Measurements from ENCODE around the gene FPGS.
A peak's percentile ranks its signal among the peaks of the same experiment; 100 is the strongest.
"Not testable (repeated sequence)": the region's sequence is repeated elsewhere in the genome, so short reads cannot be mapped to it uniquely, and the experiment has no call there.

Gene FPGS

DNA sequence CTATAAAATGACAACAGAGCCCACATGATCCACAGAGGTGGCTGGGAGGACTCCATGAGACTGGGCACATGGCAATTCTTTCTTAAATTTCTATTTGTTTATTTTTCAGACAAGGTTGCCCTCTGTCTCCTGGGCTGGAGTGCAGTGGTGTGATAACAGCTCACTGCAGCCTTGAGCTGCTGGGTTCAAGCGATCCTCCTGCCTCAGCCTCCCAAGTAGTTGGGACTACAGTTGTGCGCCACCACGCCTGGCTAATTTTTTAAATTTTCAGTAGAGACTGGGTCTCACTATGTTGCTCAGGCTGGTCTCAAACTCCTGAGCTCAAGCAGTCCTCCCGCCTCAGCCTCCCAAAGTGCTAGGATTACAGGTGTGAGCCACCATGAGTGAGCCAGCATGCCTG is 42.9 kb downstream of the FPGS start:
- not testable (repeated sequence) for DNase-seq

DNA sequence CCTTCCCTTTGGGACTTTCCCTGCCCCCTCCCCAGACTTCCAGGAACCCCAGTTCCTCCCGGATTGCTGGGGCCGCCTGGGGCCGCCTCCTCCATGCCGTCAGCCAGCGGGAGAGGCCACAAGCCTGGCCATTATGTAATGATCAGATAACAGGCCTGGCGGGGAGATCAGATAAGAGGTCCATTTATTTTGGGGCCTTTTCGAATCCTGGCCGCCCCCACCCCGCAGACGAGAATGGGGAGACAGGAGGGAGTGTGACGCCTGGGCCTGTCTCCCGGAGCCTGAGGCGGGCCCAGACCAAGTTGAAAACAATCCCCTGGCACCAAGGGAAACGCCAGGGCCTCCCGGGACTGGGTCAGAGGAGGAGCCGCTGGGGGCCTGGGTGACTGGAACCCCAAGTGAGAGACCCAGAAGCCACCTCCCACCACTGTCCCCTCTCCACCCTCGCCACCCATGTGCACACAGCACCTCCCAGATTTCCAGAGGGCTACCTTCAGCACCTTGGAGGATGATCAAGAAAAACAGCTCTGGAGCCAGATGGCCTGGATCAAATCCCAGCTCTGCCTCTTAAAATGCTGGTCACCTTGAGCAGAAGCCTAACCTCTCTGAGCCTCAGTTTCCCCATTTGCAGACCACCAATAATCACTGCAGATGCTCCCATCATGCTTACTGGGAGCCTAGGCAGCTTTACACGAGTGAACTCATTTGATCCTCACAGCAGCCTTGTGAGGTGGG is 43.9 kb downstream of the FPGS start:
- DNase-seq, result no peak

DNA sequence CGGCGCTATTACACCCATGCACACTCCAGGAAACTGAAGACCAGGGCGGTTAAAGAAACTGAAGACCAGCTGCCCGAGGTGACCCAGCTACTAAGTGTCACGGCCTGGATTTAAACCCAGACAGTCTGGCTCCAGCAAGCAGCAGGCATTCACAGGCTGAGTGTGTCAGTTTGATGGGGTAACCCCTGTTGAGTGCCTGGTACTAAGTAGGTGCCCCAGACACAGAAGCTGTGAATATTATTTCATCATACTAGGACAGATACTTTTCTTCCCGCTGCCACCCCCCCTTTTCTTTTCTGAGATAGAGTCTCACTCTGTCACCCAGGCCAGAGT is 44.5 kb downstream of the FPGS start:
- no peak for DNase-seq

DNA sequence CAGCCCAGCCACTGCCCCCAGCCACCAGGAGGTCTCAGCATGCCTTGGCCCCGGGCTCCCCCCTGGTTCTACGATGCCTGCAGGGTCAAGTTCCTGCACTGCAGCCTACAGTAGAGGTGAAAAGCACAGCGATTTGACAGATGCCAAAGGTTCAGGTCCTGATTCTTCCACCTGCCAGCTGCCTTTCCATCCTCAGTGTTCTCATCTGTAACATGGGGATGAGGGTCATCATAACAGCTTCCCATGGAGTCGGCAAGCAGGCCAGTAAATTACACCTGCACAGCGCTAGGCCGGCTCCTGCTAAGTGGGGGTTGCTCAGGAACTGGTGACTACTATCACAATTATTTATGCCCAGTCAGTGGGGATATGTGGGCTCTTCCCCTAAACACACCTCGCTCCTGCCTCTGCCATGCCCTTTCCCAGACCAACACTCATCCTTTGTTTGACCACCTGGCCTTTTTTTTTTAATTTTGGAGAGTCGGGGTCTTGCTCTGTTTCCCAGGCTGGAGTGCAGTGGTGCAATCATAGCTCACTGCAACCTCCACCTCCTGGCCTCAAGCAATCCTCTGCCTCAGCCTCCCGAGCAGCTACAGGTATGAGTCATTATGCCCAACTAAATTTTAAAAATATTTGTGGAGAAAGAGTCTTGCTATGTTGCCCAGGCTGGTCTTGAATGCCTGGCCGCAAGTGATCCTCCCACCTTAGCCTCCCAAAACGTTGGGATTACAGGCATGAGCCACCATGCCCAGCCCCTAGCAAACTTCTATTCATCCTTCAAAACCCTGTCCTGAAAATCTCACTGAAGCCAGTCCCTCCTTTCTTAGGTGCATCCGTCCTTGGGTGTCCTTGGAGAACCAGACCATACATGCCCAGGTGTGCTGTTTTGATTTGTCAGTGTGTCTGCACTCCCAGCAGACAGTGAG is 45.4 kb downstream of the FPGS start:
- no peak for DNase-seq

DNA sequence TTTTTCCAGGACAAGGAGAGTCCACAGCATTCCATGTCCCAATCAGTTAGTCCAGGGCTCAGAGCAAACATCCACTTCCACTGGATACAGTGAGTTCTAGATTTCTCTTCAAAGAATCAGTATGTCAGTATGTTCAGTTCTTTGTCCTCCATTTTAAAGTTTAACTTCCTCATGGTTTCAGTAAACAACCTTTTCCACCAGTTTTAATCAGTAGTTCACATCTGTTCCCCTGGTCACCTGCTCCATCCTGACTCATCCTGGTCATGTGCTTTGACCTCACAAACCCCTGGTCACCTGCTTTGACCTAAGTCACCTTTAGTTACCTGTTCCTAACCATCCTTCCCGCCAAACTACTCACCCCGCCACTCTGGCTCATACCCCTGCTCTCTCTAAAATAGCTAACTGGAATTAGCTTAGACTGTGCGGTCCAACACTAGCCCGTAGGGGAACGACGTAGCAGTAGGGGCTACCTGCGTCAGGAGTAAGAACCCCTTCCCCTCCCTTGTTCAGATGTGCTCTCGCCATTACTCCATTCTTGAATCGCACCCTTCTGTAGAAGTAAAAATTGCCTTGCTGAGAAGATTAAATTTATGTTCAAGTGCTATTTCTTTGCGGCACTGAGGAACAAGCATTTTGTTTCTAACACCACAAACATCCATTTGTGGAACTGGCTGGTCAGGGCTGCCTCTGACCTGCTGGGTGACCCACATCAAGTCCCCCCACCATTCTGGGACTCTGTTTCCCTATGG is 46.2 kb downstream of the FPGS start:
- DNase-seq, result no peak

DNA sequence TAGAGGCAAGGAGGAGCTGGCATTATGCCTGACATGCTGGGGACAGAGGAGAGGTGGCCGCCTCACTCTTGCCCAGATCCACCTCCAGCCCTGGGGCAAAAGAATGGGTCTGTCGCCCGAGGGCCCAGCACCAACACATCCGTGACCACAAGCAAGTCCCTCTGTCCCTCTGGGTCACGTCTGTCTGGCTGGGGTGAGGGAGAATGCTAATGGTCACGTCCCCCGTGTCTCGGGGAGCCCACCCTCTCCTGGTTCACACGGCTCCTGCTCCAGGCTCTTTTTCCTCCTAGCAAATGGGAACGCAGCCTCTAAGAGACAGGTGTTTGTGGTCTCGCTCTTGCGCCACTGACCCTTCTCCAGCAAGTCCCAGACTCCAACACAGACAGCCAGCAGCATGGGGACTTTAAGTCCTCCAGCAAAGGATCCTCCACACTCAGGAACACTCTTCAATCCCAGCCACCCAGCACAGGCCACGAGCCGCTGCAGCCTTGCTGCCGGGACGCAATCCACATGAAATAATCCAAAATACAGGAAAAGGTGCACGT is 47.7 kb downstream of the FPGS start:
- no peak for DNase-seq

DNA sequence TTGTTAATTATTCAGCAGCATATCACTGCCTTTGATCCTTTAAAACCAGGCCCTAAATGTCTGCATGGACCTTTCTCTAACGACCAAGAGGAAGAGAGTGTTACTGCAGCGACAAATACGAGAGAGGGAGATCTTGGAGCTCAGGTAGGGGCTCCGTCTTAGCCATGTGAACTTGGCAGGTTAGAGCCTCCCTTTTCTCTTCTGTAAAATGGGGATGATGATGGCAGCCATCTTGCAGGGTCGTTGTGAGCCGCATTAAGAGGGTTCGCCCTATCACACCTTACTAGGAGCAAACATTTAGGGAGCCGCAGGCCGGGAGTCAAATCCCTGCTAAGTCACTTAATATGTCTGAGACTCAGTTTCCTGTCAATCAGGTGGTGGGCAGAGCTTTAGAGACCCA is 50.1 kb downstream of the FPGS start:
- no peak for DNase-seq

DNA sequence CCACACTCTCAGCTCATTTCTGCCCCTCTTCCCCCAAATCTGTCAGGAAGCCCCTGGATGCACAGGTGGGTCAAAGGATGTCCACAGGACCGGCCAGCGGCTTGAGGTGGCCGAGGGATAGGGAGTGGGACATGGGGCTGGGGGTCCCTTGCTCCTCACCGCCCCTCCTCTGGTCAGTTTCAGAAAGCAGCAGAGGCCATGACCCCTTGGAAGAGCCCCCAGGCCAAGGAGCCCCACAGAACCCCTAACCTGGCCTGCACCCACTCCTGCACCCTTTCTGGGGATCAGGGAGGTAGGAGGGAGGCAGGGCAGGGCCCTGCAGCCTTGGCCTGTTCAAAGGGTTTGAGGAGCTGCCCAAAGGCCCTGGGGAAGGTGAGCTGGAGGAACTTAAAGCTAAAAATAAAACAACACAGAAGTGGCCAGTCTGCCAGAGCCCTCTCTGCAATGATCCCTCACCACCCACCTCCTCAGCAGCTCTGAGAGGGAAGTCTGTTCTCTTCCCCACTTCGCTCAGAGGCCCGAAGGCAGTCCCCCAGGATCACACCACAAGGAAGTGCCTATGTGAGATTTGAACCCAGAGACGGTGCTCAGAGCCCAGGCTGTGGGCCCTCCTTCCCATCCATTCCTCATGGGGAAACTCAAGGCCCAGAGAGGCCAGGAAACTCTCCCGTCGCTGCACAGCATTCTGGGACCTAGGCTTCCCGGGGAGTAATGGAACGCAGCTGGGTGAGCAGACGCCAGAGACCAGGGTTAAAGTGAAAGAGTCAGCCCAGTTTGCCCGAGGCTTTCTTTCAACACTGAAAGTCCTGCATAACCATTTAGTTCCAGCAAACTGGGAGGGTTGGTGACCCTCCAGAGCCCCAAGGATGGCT is 50.9 kb downstream of the FPGS start:
- no peak for DNase-seq

DNA sequence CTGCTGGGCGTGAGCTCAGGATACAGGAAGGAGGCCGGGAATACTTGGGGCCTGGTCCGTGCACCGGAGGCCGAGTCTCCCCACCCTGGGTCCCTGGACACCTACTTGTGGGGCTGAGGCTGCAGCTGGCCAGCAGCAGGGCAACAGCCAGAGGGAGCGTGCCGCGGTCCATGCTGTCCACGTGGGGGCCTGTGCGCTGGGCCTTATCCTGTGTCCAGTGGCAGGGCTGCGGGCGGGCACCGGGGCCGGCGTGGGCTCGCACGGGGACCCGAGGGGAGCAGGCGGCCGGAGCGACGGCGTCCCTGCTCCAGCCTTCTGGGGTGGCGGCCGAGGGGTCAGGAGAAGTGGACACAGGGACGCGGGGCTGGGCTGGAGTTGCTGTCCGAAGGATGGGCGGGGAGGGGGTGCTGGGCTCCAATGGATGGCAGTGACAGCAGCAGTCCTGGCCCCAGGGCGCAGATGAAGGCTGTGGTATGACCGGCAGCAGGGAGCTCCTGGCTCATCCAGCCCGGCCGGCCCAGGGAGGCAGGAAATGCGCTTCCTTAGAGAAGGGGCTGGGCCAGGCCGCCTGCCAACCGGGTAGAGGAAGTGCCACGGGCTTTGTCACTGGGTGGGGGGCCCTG is 51.6 kb downstream of the FPGS start, which contains the start of gene ENG:
Gene ENG, minus strand, starts transcription at position 475 of the 623 bp plus-strand sequence. Its CDS starts 303 bp downstream, at position 172.
- peak in 1 of 4 experiments; percentile 23 for DNase-seq

DNA sequence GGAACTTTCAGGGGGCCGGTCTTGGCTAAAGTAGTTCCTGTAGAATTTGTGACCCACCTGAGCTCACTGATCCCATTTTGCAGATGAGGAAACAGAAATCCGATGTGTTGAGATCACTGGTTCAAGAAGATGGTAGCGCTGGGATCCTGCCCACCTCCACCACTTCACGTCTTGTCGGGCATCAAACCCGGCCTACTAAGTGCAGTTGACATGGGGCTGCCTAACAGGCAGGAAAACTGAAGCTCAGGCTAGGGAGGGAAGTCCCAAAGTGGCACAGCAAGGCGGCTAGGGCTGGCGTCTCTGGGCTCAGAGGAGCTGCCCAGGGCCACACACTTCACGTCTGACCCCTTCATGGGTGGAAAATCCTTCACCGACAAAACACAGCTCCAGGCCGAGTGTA is 52.3 kb downstream of the FPGS start:
- DNase-seq, result no peak

DNA sequence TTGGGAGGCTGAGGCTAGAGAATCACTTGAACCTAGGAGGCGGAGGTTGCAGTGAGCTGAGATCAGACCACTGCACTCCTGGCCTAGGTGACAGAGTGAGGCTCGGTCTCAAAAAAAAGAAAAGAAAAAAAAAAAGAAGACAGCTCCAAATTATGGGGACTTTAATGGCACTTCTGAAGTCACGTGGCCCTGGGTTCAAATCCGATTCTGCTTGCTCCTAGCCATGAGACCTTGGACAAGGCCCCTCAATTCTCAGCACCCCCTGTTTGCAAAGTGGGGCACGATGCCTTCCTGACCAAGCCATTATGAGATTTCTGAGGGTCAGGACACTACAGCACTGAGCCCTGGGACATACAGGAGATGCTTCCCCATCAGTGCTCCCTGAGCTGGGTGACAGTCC is 52.8 kb downstream of the FPGS start:
- DNase-seq, result no peak

DNA sequence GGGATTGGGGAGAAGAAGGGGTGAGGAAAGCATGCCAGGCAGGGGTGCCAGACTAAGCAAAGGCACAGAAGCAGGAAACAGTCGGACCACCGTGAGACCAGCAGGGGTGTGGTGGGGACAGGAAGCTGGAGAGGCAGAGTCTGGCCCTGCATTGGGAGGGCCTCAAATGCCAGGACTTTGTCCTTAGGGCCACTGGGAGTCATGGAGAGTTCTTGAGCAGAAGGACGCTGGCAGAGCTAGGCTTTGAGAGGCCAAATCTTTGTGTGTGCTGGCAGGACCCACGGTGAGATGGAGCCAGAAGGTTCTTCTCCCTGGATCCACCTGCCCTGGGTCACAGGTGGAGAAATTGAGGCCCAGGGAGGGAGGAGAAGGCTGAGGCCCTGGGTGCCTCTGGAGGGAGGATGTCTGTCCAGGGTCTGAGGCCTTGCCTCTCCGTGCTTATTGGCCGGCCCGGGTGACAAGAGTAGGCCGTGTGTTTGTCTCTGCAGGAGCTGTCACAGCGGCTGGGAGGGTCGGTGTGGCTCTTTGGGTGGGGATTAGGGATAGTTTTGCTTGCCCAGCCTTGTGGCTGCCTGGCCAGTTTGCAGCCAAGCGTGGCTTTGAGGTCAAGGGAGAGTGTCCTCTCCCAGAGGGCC is 53.5 kb downstream of the FPGS start:
- no peak for DNase-seq

DNA sequence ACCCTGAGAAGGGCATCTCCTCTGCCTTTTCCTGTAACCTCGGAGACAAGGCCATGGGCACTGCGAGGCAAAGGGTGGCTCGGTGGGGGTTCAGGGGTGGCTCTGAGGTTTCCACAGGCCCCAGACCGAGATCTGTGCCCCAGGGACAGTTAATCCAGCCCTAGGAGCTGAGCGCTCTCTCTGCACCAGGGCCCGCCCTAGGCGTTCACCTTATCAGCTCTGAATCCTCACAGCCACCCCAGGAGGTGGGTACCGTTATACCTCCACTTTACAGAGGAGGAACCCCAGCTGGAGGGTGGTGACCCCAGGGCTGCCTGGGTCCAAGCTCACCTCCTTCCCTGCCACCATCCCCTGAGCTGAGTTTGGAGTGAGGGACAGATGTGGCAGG is 54.0 kb downstream of the FPGS start:
- DNase-seq, result no peak

DNA sequence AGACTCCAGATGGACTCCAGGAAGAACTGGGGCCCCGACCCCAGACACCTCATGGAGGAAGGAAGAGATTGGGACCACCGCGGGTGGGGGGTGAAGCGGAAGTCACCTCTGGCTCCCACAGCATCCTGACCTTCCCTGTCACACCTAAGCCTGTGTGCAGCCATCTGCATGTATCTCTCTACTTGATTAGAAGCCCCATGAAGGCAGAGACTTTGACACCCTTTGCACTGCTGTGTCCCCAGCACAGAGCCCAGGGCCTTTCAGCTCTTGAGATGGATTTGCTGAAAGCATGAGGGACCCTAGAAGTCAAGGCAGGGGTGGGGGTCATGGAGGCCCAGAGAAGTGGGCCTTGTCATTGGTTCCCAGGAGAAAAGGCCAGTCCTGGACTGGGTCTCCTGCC is 54.6 kb downstream of the FPGS start:
- DNase-seq, result no peak

DNA sequence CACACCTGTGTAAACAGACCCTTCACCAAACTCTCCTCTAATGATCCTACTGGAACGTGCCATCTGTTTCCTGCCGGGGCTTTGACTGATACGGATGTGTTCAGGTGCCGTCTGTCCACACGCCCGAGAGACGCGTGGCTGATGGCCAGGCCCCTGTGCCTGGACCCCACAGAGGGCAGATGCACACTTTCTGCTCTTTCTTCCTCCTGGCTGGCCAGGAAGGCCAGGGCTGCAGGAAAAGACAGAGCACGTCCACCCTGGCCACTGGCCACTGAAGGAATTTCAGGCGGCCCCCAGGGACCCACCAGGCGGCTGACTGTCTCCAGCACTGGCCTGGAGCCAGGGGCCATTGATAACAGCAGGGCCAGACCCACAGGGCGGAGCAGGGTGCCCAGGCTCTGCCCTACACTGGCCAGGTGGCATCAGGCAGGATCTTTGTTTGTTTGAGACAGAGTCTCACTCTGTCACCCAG is 55.4 kb downstream of the FPGS start:
- no peak for DNase-seq

DNA sequence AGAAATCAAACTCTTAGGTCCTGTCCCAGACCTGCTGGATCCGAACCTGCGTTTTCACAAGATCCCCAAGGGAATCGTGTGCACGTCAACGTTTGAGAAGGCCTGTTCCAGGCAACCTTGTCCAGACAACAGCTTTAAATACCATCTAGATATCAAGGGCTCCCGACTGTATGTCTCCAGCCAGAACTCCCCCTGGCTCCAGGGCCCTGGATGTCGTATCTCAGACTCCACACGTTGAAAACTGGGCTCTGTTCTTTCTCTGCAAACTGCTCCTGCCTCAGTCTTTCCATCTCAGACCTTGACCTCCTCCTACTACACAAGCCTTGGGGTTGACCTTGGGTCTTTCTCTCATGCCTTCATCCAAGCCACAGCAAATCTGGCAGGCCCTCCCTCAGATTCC is 57.6 kb downstream of the FPGS start:
- no peak for DNase-seq

DNA sequence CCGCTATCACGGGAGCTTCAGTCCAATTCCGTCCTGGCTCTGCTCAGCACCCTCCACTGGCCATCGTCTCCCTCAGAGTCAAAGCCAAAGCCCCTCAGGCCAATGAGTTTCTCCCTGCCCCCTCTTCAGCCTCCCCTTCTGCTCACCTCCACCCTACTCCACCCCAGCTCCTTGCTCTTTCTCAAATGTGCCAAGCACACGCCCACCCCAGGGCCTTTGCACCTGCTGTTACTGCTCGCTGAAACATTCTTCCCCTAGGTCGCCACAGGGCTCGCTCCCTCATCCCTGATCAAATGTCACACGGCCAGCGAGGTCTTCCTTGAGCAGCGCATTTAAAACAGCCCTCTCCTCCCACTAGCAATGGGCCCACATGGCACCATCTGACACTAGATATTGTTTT is 58.1 kb downstream of the FPGS start:
- DNase-seq, result no peak

DNA sequence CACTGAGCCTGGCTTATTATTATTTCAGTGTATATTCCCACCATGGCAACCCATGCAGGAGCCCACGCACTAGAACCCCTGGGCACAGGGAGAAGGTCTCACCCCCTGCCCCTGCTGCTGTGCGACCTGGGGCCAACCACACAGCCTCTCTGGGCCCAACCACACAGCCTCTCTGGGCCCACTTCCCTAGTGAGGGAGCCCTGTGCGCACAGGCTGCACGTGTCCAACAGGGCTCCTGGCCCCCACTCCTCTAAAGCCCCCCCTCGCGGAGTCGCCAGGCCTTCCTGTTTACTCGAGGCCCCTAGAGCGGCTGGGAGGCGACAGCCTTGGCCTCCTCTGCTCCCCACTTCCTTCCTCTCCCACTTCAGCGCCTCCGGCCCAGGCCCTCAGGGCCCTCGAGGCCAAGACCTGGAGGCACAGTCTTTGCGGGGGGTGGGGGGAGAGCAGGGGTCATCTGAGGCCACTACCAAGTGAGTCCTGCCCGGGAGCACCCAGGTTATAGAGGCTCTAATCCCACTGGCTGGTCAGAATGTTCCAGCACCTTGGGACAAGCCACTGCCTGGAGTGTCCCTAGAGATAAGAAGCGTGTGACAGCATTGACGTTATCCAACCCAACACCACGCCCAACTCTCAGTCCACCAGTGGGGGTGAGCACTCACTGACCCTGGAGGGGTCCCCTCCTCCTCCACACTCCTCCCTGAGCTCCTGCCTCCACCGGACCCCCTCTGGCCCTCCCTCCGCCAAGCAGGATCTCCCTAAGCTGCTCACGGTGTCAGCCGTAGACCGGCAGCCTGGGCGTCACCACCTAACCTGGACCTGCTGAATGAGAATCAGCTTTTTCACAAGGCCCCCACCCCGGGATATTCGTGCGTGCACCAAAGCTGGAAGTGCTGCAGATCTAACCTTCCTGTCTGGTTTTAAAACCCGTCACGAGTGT is 59.7 kb downstream of the FPGS start:
- DNase-seq, result peak in 2 of 4 experiments; percentile 36

DNA sequence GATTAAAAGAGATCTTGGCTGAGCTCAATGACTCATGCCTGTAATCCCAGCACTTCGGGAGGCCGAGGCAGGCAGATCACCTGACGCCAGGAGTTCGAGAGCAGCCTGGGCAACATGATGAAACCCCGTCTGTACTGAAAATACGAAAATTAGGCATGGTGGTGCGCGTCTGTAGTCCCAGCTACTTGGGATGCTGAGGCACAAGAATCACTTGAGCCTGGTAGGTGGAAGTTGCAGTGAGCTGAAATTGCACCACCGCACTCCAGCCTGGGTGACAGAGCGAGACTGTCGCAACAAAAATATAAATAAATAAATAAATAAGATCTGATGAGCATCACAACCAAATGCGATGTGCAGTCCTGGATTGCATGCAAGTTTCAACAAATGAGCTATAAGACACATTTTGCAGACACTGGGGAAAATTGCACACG is 60.5 kb downstream of the FPGS start:
- DNase-seq, result no peak
